Measurements from ENCODE around the gene PTPRH. TPM values are rescaled to one million over a fixed set of nuclear protein-coding genes. Genes with fewer than 3 reads are reported as not detected.
A peak's percentile ranks its signal among the peaks of the same experiment; 100 is the strongest.

Gene PTPRH
- polyA plus RNA-seq, 1 of the 3 experiments (the other 2 are of a cell fraction) = 1.1 TPM

DNA sequence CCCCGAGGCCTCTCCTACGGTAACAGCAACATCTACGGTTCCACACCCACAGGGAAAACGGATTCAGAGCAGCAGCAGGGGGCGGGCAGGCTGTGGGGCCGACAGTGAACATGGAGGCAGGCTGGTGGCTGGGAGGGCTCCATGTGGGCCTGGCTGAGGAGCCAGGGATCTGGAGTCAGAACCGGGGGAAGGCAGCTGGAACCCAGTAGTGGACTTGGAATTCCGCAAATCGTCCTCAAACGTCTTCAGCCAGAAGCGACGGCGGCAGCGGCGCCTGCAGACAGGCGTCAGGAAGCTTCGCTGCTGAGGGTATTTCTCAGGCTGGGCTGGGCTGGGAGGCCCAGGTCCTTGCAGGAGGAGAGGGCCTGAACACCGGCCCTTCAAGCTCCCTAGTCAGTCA, 17.5 kb upstream of the PTPRH start:
- H3K4me2 ChIP-seq = no peak overlapping the region
- no peak overlapping the region for H3K4me3 ChIP-seq (ENCODE audit: low read depth in 2 of 2, low read length in 1 of 2)
- peak overlapping the region in 1 of 2 experiments; percentile 78; a peak in 1 of 4 replicates for H3K27ac ChIP-seq (ENCODE audit: low read depth in 2 of 2, low read length in 1 of 2)
- no peaks in the 10 kb centered on the region for H3K79me2 ChIP-seq (ENCODE audit: insufficient read depth)
- peaks cover 0 to 48% of the 10 kb centered on the region in 2 experiments for H3K36me3 ChIP-seq (replicated peaks in 1 of 2; ENCODE audit: control insufficient read depth in 1 of 2, insufficient read depth in 2 of 2, low read length in 1 of 2)
- H3K9me3 ChIP-seq = no peaks in the 10 kb centered on the region
- 92% methylated on average over 18 of the region's 18 CpGs for whole genome bisulfite sequencing (ENCODE audit: low lambda C conversion rate)
- DNase-seq = peak; percentile 21
- no peaks in the 10 kb centered on the region for H3K27me3 ChIP-seq (ENCODE audit: insufficient read depth)
- H3K9ac ChIP-seq = no peak overlapping the region
- no peak for TF ChIP-seq GATA2 (CRISPR knock-in tag; IDR thresholded peaks at IDR 0.05)
- no peak for TF ChIP-seq USF2 (IDR thresholded peaks at IDR 0.05; ENCODE audit: borderline replicate concordance, low read depth, low read length)
- TF ChIP-seq FOSL2 (IDR thresholded peaks at IDR 0.05; ENCODE audit: borderline replicate concordance, low read depth) = no peak
- TF ChIP-seq, protein P1, sequence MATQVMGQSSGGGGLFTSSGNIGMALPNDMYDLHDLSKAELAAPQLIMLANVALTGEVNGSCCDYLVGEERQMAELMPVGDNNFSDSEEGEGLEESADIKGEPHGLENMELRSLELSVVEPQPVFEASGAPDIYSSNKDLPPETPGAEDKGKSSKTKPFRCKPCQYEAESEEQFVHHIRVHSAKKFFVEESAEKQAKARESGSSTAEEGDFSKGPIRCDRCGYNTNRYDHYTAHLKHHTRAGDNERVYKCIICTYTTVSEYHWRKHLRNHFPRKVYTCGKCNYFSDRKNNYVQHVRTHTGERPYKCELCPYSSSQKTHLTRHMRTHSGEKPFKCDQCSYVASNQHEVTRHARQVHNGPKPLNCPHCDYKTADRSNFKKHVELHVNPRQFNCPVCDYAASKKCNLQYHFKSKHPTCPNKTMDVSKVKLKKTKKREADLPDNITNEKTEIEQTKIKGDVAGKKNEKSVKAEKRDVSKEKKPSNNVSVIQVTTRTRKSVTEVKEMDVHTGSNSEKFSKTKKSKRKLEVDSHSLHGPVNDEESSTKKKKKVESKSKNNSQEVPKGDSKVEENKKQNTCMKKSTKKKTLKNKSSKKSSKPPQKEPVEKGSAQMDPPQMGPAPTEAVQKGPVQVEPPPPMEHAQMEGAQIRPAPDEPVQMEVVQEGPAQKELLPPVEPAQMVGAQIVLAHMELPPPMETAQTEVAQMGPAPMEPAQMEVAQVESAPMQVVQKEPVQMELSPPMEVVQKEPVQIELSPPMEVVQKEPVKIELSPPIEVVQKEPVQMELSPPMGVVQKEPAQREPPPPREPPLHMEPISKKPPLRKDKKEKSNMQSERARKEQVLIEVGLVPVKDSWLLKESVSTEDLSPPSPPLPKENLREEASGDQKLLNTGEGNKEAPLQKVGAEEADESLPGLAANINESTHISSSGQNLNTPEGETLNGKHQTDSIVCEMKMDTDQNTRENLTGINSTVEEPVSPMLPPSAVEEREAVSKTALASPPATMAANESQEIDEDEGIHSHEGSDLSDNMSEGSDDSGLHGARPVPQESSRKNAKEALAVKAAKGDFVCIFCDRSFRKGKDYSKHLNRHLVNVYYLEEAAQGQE (IDR thresholded peaks at IDR 0.05; ENCODE audit: low read depth, low read length) = no peak
- TF ChIP-seq EZH2phosphoT487 (IDR thresholded peaks at IDR 0.05; ENCODE audit: borderline replicate concordance, low read depth) = no peak
- no peak for TF ChIP-seq GABPA (IDR thresholded peaks at IDR 0.05; ENCODE audit: low read depth)
- TF ChIP-seq NFIC (IDR thresholded peaks at IDR 0.05; ENCODE audit: borderline replicate concordance) = no peak
- TF ChIP-seq RAD21 (IDR thresholded peaks at IDR 0.05; ENCODE audit: low read length) = no peak
- no peak for TF ChIP-seq TEAD4 (IDR thresholded peaks at IDR 0.05; ENCODE audit: borderline replicate concordance, insufficient read depth)
- TF ChIP-seq CHD2 (IDR thresholded peaks at IDR 0.05; ENCODE audit: low read length, partially characterized antibody) = no peak
- no peak for TF ChIP-seq ELF1 (IDR thresholded peaks at IDR 0.05)
- TF ChIP-seq, protein P2, sequence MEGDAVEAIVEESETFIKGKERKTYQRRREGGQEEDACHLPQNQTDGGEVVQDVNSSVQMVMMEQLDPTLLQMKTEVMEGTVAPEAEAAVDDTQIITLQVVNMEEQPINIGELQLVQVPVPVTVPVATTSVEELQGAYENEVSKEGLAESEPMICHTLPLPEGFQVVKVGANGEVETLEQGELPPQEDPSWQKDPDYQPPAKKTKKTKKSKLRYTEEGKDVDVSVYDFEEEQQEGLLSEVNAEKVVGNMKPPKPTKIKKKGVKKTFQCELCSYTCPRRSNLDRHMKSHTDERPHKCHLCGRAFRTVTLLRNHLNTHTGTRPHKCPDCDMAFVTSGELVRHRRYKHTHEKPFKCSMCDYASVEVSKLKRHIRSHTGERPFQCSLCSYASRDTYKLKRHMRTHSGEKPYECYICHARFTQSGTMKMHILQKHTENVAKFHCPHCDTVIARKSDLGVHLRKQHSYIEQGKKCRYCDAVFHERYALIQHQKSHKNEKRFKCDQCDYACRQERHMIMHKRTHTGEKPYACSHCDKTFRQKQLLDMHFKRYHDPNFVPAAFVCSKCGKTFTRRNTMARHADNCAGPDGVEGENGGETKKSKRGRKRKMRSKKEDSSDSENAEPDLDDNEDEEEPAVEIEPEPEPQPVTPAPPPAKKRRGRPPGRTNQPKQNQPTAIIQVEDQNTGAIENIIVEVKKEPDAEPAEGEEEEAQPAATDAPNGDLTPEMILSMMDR (IDR thresholded peaks at IDR 0.05) = no peak
- H2AFZ ChIP-seq (ENCODE audit: low read depth) = no peak overlapping the region
- peaks cover 16% of the 10 kb centered on the region; the same call in 1 of the 2 replicates for H4K20me1 ChIP-seq (ENCODE audit: insufficient read depth)
- POLR2A ChIA-PET = interaction anchor here (1.2 to 1.8 kb wide), 2 partner anchors 11 to 157 kb away, joined by 4 to 17 read pairs; partner anchors contain the start of gene TMEM238
- H3K4me1 ChIP-seq (ENCODE audit: control insufficient read depth in 1 of 2, insufficient read depth in 2 of 2, low read depth in 1 of 2, low read length in 1 of 2) = peaks cover 0 to 38% of the 10 kb centered on the region in 2 experiments; a peak in 1 of 4 replicates
- CTCF ChIA-PET = interaction anchor here (1.3 to 2.1 kb wide), 3 partner anchors 20 to 75 kb away, joined by 5 to 7 read pairs (median 5); no protein-coding TSS in a partner anchor
- H3F3A ChIP-seq (replicated peaks; ENCODE audit: insufficient read depth) = no peaks in the 10 kb centered on the region
- H3K9me2 ChIP-seq = no peaks in the 10 kb centered on the region

Data from SK-N-SH (cell line).